Neural progenitor cell (in vitro differentiated cells): Measurements from ENCODE around the gene SS18L1. TPM values are rescaled to one million over a fixed set of nuclear protein-coding genes. Genes with fewer than 3 reads are reported as not detected.

Experiments used
- DNase-seq: peaks from one replicate; pipeline ENCODE4 v3.0.0-alpha.2; 2016; ENCODE audit warnings: low spot score
- H2AFZ ChIP-seq: fragments of 200-600 bp; sonication (generic); replicated peaks from 2 replicates; pipeline ENCODE4 v1.6.1; 2016; ENCODE audit warnings: antibody characterized with exemption
- H3F3A ChIP-seq: fragments of 200-600 bp; sonication (generic); 2 replicates; pipeline ENCODE4 v1.6.1; 2016; ENCODE audit warnings: antibody characterized with exemption, low read depth
- H3K27ac ChIP-seq: fragments of 200-600 bp; sonication (generic); 2 replicates; pipeline ENCODE4 v1.5.1; 2016; ENCODE audit warnings: mild to moderate bottlenecking
- H3K27me3 ChIP-seq: fragments of 200-600 bp; sonication (generic); 2 replicates; pipeline ENCODE4 v1.6.1; 2016; ENCODE audit warnings: mild to moderate bottlenecking, moderate library complexity
- H3K36me3 ChIP-seq: fragments of 200-600 bp; sonication (generic); 2 replicates; pipeline ENCODE4 v1.5.1; 2016
- H3K4me1 ChIP-seq: fragments of 200-600 bp; sonication (generic); 2 replicates; pipeline ENCODE4 v1.6.1; 2016; ENCODE audit warnings: mixed run types
- H3K4me2 ChIP-seq: fragments of 200-600 bp; sonication (generic); 2 replicates; pipeline ENCODE4 v1.6.1; 2016
- H3K4me3 ChIP-seq: fragments of 200-600 bp; sonication (generic); 2 replicates; pipeline ENCODE4 v1.5.1; 2016
- H3K79me2 ChIP-seq: fragments of 200-600 bp; sonication (generic); 2 replicates; pipeline ENCODE4 v1.6.1; 2016; ENCODE audit warnings: low read depth
- H3K9ac ChIP-seq: fragments of 200-600 bp; sonication (generic); 2 replicates; pipeline ENCODE4 v1.6.1; 2016
- H3K9me3 ChIP-seq: fragments of 200-600 bp; sonication (generic); 2 replicates; pipeline ENCODE4 v1.5.1; 2016; ENCODE audit warnings: low read depth
- H4K20me1 ChIP-seq: fragments of 200-600 bp; sonication (generic); 2 replicates; pipeline ENCODE4 v1.6.1; 2016; ENCODE audit warnings: low read depth
- H3K27ac Mint-ChIP-seq: 3 replicates; pipeline ENCODE4 v1.8.0; 2021; ENCODE audit warnings: mixed read lengths
- H3K27me3 Mint-ChIP-seq: 2 replicates; pipeline ENCODE4 v1.8.0; 2022; ENCODE audit warnings: low read depth, mild to moderate bottlenecking, inconsistent platforms, moderate library complexity, mixed read lengths; ENCODE audit not compliant: insufficient read depth
- H3K36me3 Mint-ChIP-seq: 3 replicates; pipeline ENCODE4 v1.8.0; 2021; ENCODE audit warnings: mixed read lengths
- H3K4me1 Mint-ChIP-seq: 3 replicates; pipeline ENCODE4 v1.8.0; 2021; ENCODE audit warnings: mixed read lengths
- H3K4me3 Mint-ChIP-seq: 3 replicates; pipeline ENCODE4 v1.8.0; 2021; ENCODE audit warnings: mild to moderate bottlenecking, moderate library complexity, mixed read lengths
- H3K9me3 Mint-ChIP-seq: 3 replicates; pipeline ENCODE4 v1.8.0; 2020; ENCODE audit warnings: mixed read lengths
- CTCF ChIP-seq: fragments of 200-600 bp; sonication (generic); IDR thresholded peaks from 2 replicates; pipeline ENCODE4 v1.5.1; 2017; ENCODE audit warnings: antibody characterized with exemption, mild to moderate bottlenecking
- EZH2 ChIP-seq: fragments of 200-600 bp; sonication (generic); IDR thresholded peaks from 2 replicates; pipeline ENCODE4 v1.6.1; 2017; ENCODE audit warnings: antibody characterized with exemption, mild to moderate bottlenecking, moderate library complexity
- EZH2phosphoT487 ChIP-seq: fragments of 200-600 bp; sonication (generic); IDR thresholded peaks from 2 replicates; pipeline ENCODE4 v1.6.1; 2017; ENCODE audit warnings: antibody characterized with exemption
- total RNA-seq: library from RNA; depleted of rRNA; stranded (reverse); fragments of >200 nt; gene quantifications from 2 replicates; pipeline ENCODE4 v1.2.3, GENCODE V29; 2015; ENCODE audit warnings: low replicate concordance

Gene SS18L1
- total RNA-seq, 1 donor from 2014 or later: 25.5 TPM

- TF ChIP-seq EZH2 (no peak), CTCF (no peak), EZH2phosphoT487 (no peak)
- H3K9me3 Mint-ChIP-seq: peaks cover 6% of the 10 kb centered on the region
- H3K9me3 ChIP-seq: no peaks in the 10 kb centered on the region
- no peak overlapping the region for H3K27ac ChIP-seq
- H3K27me3 Mint-ChIP-seq: peaks cover 8% of the 10 kb centered on the region
- H3K4me2 ChIP-seq: no peak overlapping the region
- H3K4me1 ChIP-seq: peaks cover 7% of the 10 kb centered on the region
- no peak overlapping the region for H3K27ac Mint-ChIP-seq
- H3K9ac ChIP-seq: no peak overlapping the region
- H3K36me3 ChIP-seq: no peaks in the 10 kb centered on the region
- peaks cover 55% of the 10 kb centered on the region for H4K20me1 ChIP-seq
- peaks cover 60% of the 10 kb centered on the region for H3K79me2 ChIP-seq
- no peak overlapping the region for H3K4me3 Mint-ChIP-seq
- H3K4me3 ChIP-seq: no peak overlapping the region
- DNase-seq: no peak
- no peaks in the 10 kb centered on the region for H3F3A ChIP-seq
- no peak overlapping the region for H2AFZ ChIP-seq
- peaks cover 24% of the 10 kb centered on the region for H3K36me3 Mint-ChIP-seq
- H3K27me3 ChIP-seq: no peaks in the 10 kb centered on the region
- H3K4me1 Mint-ChIP-seq: peaks cover 11% of the 10 kb centered on the region
Measured at GRCh38 chr20:62158088-62158400, 14.5 kb downstream of the SS18L1 start.

GRCh38 chr20:62158541-62158940, 15.0 kb downstream of the SS18L1 start:
- H3K9ac ChIP-seq: no peak overlapping the region
- no peaks in the 10 kb centered on the region for H3K27me3 ChIP-seq
- no peaks in the 10 kb centered on the region for H3K9me3 ChIP-seq
- Mint-ChIP-seq H3K27me3 (peaks cover 8% of the 10 kb centered on the region), H3K36me3 (peaks cover 21% of the 10 kb centered on the region), H3K4me3 (no peak overlapping the region), H3K9me3 (peaks cover 4% of the 10 kb centered on the region), H3K27ac (no peak overlapping the region), H3K4me1 (peaks cover 11% of the 10 kb centered on the region)
- no peak overlapping the region for H3K4me3 ChIP-seq
- H4K20me1 ChIP-seq: peaks cover 55% of the 10 kb centered on the region
- TF ChIP-seq CTCF: no peak
- no peaks in the 10 kb centered on the region for H3F3A ChIP-seq
- H3K27ac ChIP-seq: no peak overlapping the region
- no peaks in the 10 kb centered on the region for H3K36me3 ChIP-seq
- no peak overlapping the region for H2AFZ ChIP-seq
- no peak for DNase-seq
- H3K4me2 ChIP-seq: no peak overlapping the region
- H3K79me2 ChIP-seq: peaks cover 55% of the 10 kb centered on the region
- peaks cover 7% of the 10 kb centered on the region for H3K4me1 ChIP-seq

GRCh38 chr20:62159052-62159451, 15.5 kb downstream of the SS18L1 start:
- no peaks in the 10 kb centered on the region for H3K36me3 ChIP-seq
- H3K27me3 Mint-ChIP-seq: peaks cover 5% of the 10 kb centered on the region
- peaks cover 11% of the 10 kb centered on the region for H3K4me1 Mint-ChIP-seq
- peaks cover 52% of the 10 kb centered on the region for H4K20me1 ChIP-seq
- no peak overlapping the region for H3K27ac ChIP-seq
- H3F3A ChIP-seq: no peaks in the 10 kb centered on the region
- H3K4me2 ChIP-seq: no peak overlapping the region
- DNase-seq: no peak
- TF ChIP-seq CTCF (no peak), EZH2 (no peak)
- no peak overlapping the region for H3K9ac ChIP-seq
- H2AFZ ChIP-seq: no peak overlapping the region
- peaks cover 49% of the 10 kb centered on the region for H3K79me2 ChIP-seq
- H3K27ac Mint-ChIP-seq: no peak overlapping the region
- H3K9me3 ChIP-seq: no peaks in the 10 kb centered on the region
- H3K36me3 Mint-ChIP-seq: peaks cover 16% of the 10 kb centered on the region
- H3K4me3 ChIP-seq: no peak overlapping the region
- H3K9me3 Mint-ChIP-seq: no peaks in the 10 kb centered on the region
- H3K4me1 ChIP-seq: peaks cover 7% of the 10 kb centered on the region
- H3K27me3 ChIP-seq: no peaks in the 10 kb centered on the region
- no peak overlapping the region for H3K4me3 Mint-ChIP-seq

GRCh38 chr20:62159839-62160238, 16.3 kb downstream of the SS18L1 start:
- peak overlapping the region; percentile 72 for H3K27ac Mint-ChIP-seq
- DNase-seq: no peak

More at GRCh38 chr20:62159839-62160238, 16.3 kb downstream of the SS18L1 start:
- Histone ChIP-seq H3K9ac (no peak overlapping the region), H3K27me3 (no peaks in the 10 kb centered on the region), H2AFZ (no peak overlapping the region), H4K20me1 (peaks cover 44% of the 10 kb centered on the region), H3K4me1 (peaks cover 7% of the 10 kb centered on the region), H3K4me3 (no peak overlapping the region), H3K36me3 (no peaks in the 10 kb centered on the region), H3K9me3 (no peaks in the 10 kb centered on the region), H3K27ac (no peak overlapping the region), H3K79me2 (peaks cover 42% of the 10 kb centered on the region), H3F3A (no peaks in the 10 kb centered on the region), H3K4me2 (no peak overlapping the region)
- no peak for TF ChIP-seq EZH2phosphoT487
- TF ChIP-seq EZH2: no peak
- no peak for TF ChIP-seq CTCF
- peaks cover 11% of the 10 kb centered on the region for H3K4me1 Mint-ChIP-seq
- H3K9me3 Mint-ChIP-seq: no peaks in the 10 kb centered on the region
- H3K36me3 Mint-ChIP-seq: peaks cover 11% of the 10 kb centered on the region
- peaks cover 6% of the 10 kb centered on the region for H3K27me3 Mint-ChIP-seq
- peak overlapping the region; percentile 18 for H3K4me3 Mint-ChIP-seq
